Measurements from ENCODE around the gene GABRP.

- TF ChIP-seq POLR2A (IDR thresholded peaks at IDR 0.05; ENCODE audit: low read length) (no peak), MAFK (IDR thresholded peaks at IDR 0.05; ENCODE audit: partially characterized antibody) (no peak), RFX5 (IDR thresholded peaks at IDR 0.05) (no peak), E2F6 (IDR thresholded peaks at IDR 0.05; ENCODE audit: borderline replicate concordance, low read depth) (no peak), ZNF302 (CRISPR knock-in tag; IDR thresholded peaks at IDR 0.05) (no peak), BHLHE40 (IDR thresholded peaks at IDR 0.05; ENCODE audit: low read depth, low read length) (no peak), CTCF (IDR thresholded peaks at IDR 0.05) (no peak), RCOR1 (IDR thresholded peaks at IDR 0.05; ENCODE audit: low read depth, low read length) (no peak), USF2 (IDR thresholded peaks at IDR 0.05) (no peak)
Measured at GRCh38 chr5:170783498-170784247, at the start of gene GABRP.
